ENCODE data around the gene LNPEP. TPM values are rescaled to one million over a fixed set of nuclear protein-coding genes. Genes with fewer than 3 reads are reported as not detected.

LNPEP gene
- total and polyA plus RNA-seq, 2 of the 4 experiments (the other 2 are of a cell fraction) = 3.6 to 27.4 TPM

DNA sequence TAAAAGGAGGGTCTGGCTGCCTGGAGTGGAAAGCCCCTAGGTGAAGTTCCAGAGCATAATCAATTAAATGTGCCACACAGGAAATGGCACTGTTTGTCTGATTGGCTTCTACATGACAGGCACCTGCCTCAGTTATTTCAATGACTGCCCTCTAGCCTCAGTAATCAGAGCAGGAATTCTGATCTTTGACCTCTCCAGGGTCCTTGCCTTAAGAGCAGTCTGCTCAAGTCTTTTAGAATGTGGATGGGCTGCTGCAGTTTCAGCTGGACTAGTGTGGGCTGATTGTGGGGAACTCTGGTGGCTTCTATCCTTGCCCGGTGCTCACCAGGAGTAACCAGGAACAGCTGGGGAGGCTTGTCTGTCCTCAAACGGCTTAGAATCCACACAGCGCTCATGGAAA, 107.6 kb downstream of the LNPEP start:
- H2BK15ac ChIP-seq (ENCODE audit: low read depth, low read length) = no peak overlapping the region
- no peak overlapping the region for H3K14ac ChIP-seq (replicated peaks; ENCODE audit: low read depth, low read length)
- CTCF ChIA-PET = no interaction called here
- H3K4me3 ChIP-seq (ENCODE audit: insufficient read depth, low read depth, low read length) = no peak overlapping the region
- no peak overlapping the region for H3K56ac ChIP-seq (ENCODE audit: extremely low read depth, insufficient read depth, low read length)
- no TSS peak for BruUV-seq (replicated peaks)
- H3K79me1 ChIP-seq (ENCODE audit: low read depth in 1 of 2, low read length in 2 of 2) = no peaks in the 10 kb centered on the region
- no peaks in the 10 kb centered on the region for H3K36me3 ChIP-seq (ENCODE audit: control insufficient read depth, insufficient read depth, low read length)
- H3K4me2 ChIP-seq (ENCODE audit: low read depth, low read length) = no peak overlapping the region
- no peak overlapping the region for H2AK5ac ChIP-seq (ENCODE audit: low read depth, low read length)
- no peak overlapping the region for H2AFZ ChIP-seq (replicated peaks; ENCODE audit: low read length, poor library complexity)
- H3K27ac ChIP-seq (ENCODE audit: insufficient read depth, low read length) = no peak overlapping the region
- H2AK9ac ChIP-seq (replicated peaks; ENCODE audit: low read depth, low read length, poor library complexity) = no peak overlapping the region
- H4K8ac ChIP-seq (ENCODE audit: low read depth in 2 of 2, low read length in 2 of 2) = no peak overlapping the region
- no peaks in the 10 kb centered on the region for H3K9me1 ChIP-seq (ENCODE audit: insufficient read depth, low read length)
- H3K9ac ChIP-seq (ENCODE audit: low read depth, low read length) = no peak overlapping the region
- dilution Hi-C loops (cut with HindIII; ENCODE audit: low sequenced_read_pairs, unreplicated experiment) = no loop called here
- no peak for DNase-seq
- no peaks in the 10 kb centered on the region; the same call in 1 of the 2 replicates for H3K9me3 ChIP-seq (ENCODE audit: control insufficient read depth, insufficient read depth, low read length)
- no peak overlapping the region for H2BK5ac ChIP-seq (ENCODE audit: low read depth, low read length, poor library complexity, severe bottlenecking)
- no peak overlapping the region for H2BK120ac ChIP-seq (ENCODE audit: low read depth, low read length)
- no peak overlapping the region for H4K91ac ChIP-seq (ENCODE audit: insufficient read depth, low read depth, low read length)
- H3K18ac ChIP-seq (ENCODE audit: low read depth, low read length) = no peak overlapping the region
- no peaks in the 10 kb centered on the region for H4K20me1 ChIP-seq (ENCODE audit: insufficient read depth, low read length)
- no peak overlapping the region for H2BK20ac ChIP-seq (ENCODE audit: low read depth, low read length)
- ATAC-seq (ENCODE audit: low read depth) = no peak
- intact Hi-C loops (cut with micrococcal nuclease) = no loop called here
- WGBS, 2 experiments (ENCODE audit: extremely low coverage in 2 of 2, insufficient read length in 1 of 2) = no CpG with 5 or more reads among the region's 3 CpGs
- TF ChIP-seq NFE2L2 (IDR thresholded peaks at IDR 0.05; ENCODE audit: low read depth, low read length) (no peak), SMC3 (IDR thresholded peaks at IDR 0.05; ENCODE audit: low read depth, low read length) (no peak), FOS (IDR thresholded peaks at IDR 0.05; ENCODE audit: low read depth, low read length) (no peak), RCOR1 (IDR thresholded peaks at IDR 0.05; ENCODE audit: insufficient replicate concordance, low read length) (no peak), MAZ (IDR thresholded peaks at IDR 0.05; ENCODE audit: borderline replicate concordance, low read depth, low read length) (no peak), CHD1 (IDR thresholded peaks at IDR 0.05; ENCODE audit: low read depth, low read length) (no peak)
- TF ChIP-seq, protein P1, sequence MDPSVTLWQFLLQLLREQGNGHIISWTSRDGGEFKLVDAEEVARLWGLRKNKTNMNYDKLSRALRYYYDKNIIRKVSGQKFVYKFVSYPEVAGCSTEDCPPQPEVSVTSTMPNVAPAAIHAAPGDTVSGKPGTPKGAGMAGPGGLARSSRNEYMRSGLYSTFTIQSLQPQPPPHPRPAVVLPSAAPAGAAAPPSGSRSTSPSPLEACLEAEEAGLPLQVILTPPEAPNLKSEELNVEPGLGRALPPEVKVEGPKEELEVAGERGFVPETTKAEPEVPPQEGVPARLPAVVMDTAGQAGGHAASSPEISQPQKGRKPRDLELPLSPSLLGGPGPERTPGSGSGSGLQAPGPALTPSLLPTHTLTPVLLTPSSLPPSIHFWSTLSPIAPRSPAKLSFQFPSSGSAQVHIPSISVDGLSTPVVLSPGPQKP (IDR thresholded peaks at IDR 0.05; ENCODE audit: borderline replicate concordance, low read depth, low read length) = no peak
- H3K27me3 ChIP-seq (ENCODE audit: control insufficient read depth, insufficient read depth, low read length) = peaks cover 3% of the 10 kb centered on the region
- no peak overlapping the region for H3K23ac ChIP-seq (ENCODE audit: low read depth, low read length)
- POLR2A ChIA-PET (ENCODE audit: unreplicated experiment) = no interaction called here
- H4K5ac ChIP-seq (ENCODE audit: low read depth, low read length) = no peak overlapping the region
- in situ Hi-C loops (cut with MboI; ENCODE audit: low sequenced_read_pairs) = no loop called here
- no peaks in the 10 kb centered on the region; the same call in 1 of the 2 replicates for H3K4me1 ChIP-seq (ENCODE audit: control insufficient read depth, insufficient read depth, low read length)
- no peak overlapping the region for H3K4ac ChIP-seq (ENCODE audit: low read depth, low read length)
